GM18507 (cell line): ENCODE results near the gene DDX20.

Source experiments
- DNase-seq: peaks from one replicate; pipeline ENCODE4 v3.0.0; 2011; ENCODE audit warnings: low read depth; ENCODE audit not compliant: insufficient read length; ENCODE audit errors: extremely low spot score
- FAIRE-seq: peaks from 2 replicates; lab custom pipeline; 2011; peaks lifted over from hg19 to GRCh38; lab: Jason Lieb, UNC

Gene DDX20, protein sequence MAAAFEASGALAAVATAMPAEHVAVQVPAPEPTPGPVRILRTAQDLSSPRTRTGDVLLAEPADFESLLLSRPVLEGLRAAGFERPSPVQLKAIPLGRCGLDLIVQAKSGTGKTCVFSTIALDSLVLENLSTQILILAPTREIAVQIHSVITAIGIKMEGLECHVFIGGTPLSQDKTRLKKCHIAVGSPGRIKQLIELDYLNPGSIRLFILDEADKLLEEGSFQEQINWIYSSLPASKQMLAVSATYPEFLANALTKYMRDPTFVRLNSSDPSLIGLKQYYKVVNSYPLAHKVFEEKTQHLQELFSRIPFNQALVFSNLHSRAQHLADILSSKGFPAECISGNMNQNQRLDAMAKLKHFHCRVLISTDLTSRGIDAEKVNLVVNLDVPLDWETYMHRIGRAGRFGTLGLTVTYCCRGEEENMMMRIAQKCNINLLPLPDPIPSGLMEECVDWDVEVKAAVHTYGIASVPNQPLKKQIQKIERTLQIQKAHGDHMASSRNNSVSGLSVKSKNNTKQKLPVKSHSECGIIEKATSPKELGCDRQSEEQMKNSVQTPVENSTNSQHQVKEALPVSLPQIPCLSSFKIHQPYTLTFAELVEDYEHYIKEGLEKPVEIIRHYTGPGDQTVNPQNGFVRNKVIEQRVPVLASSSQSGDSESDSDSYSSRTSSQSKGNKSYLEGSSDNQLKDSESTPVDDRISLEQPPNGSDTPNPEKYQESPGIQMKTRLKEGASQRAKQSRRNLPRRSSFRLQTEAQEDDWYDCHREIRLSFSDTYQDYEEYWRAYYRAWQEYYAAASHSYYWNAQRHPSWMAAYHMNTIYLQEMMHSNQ

DNA sequence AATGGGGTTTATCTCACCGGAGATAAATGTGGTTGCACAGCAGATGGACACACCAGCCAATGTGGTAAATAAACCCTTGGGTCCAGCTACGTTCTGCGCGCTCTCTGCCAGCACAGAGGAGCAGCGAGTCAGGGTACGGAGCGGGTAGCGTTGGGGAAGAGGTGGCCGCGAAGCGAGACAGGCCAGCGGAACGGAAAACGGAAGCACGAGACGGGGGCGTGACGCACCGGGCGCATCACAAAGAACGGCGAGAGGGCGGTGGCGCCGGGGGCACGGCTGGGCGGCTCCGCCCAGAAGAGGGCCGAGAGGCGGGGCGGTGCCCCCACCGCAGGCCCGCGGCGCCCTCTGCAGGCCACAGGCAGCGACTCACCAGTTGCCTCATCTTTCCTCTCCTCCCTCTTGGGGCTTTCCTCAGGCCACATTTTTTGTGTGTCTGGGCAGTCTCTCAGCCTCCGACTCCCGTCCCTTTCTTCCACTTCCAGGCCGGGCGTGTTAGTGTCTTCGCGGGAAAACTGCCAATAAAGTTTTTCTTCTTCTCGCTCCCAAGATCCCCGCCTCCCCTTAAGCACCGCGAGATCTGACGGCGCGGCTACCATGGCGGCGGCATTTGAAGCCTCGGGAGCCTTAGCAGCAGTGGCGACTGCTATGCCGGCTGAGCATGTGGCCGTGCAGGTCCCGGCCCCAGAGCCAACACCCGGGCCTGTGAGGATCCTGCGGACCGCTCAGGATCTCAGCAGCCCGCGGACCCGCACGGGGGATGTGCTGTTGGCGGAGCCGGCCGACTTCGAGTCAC lies at the start of gene DDX20:
Gene DDX20, plus strand, starts transcription at position 571 of the 793 bp plus-strand sequence. Its CDS starts 24 bp downstream, at position 595.
- FAIRE-seq (peak; percentile 95), DNase-seq (peak; percentile 93)

GRCh38 chr1:111706921-111707320 lies 48.8 kb upstream of the DDX20 start:
- no peak for FAIRE-seq

GRCh38 chr1:111707906-111708305 lies 47.8 kb upstream of the DDX20 start:
- DNase-seq (no peak), FAIRE-seq (peak; percentile 45)

More at GRCh38 chr1:111706921-111707320, 48.8 kb upstream of the DDX20 start:
- no peak for DNase-seq

DNA sequence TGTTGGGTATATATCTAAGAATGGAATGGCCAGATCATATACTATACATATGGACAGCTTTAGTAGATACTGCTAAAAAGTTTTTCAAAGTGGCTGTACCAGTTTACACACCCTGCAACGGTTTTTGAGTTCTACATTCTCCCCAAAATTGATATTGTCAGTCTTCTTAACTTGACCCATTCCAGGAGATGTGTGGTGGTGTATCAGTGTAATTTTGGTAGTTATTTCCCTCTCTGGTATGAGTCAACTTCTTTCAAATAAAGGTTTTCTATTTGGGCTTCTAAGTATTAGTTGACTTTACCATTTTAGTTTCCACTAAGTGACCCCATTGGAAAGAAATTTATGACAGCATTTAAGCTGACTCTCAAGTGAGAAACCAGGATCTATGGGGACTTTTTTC lies 45.7 kb upstream of the DDX20 start:
- no peak for DNase-seq
- FAIRE-seq, result no peak

DNA sequence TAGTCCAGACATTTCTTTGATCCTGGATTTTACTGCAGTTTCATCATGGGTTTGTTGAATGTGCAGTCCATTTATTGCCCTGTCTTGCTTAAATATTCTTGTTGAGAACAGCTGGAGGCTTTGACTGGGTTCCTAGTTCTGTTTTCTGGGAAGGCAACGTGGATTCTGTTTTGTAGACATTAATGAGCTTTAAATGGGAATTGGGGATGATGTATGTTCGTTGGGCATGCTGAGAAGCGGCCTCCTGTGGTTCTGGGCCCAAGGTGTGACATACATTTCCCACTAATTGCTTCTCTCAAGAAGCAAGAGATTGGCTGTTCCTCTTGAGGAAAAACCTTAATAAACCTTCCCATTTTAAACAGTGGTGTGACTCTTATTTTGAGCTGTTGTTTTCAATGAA lies 39.4 kb upstream of the DDX20 start:
- FAIRE-seq (no peak), DNase-seq (no peak)

GRCh38 chr1:111717450-111717849 lies 38.3 kb upstream of the DDX20 start:
- DNase-seq, result no peak
- FAIRE-seq, result no peak

GRCh38 chr1:111719135-111719534 lies 36.6 kb upstream of the DDX20 start:
- DNase-seq (no peak), FAIRE-seq (no peak)

DNA sequence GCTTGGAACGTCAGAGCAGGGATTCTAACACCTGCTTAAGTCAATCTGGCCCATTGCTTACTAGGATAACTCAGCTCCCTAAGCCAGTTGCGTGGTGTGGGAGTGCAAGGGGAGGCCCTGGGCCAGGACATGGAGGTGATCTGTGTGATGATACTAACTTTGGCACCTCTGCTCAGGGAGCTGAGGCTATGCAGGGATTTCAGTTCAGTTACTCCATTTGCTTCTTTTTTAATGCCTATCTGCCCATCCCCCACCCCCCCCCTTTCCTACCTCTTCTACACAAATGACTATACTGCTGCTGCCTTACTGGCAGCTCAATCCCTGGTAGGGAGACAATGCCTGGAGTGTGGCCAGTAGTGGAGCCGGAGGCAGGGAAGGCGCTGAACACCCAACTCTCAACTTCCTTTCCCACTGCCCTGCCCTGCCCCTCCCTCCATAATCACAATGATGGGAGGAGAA lies 36.0 kb upstream of the DDX20 start:
- DNase-seq, result no peak
- no peak for FAIRE-seq

- no peak for DNase-seq
- FAIRE-seq, result no peak
These were observed 35.3 kb upstream of the DDX20 start for GRCh38 chr1:111720274-111720976.

GRCh38 chr1:111720977-111721786 lies 34.5 kb upstream of the DDX20 start:
- no peak for DNase-seq
- no peak for FAIRE-seq

DNA sequence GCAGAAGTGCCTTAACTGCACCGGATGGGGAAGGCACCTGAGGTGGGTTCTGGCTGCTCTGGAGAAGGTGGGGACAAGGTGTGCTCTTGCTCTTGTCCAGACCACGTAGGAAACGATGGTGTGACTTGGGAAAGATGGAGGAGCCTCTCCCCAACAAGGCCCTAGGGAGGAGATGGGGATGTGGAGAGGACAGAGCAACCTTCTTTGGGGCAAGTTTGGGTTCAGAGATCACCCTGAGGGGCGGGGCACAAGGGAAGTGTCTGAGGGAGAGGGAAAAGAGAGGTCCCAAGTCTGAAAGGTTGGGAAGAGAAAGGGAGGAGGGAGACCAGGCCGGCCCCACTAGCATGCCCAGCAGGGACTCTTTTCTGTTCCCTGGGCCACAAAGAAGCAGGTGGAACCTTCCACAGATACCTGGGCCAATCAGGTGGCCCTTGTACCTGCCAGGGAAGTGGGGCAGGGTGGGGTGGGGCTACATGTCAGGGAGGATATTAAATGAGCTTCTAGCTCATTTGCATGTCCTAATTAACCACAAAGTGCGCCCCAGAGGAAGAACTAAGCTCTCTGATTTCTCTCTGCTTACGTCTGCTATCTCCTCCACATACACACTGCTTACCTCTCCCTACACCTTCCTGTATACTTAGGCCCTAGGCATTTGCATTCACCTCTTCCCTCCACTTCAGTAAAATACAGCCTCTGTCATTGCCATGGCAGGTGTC lies 32.5 kb upstream of the DDX20 start:
- FAIRE-seq (no peak), DNase-seq (no peak)

- DNase-seq (no peak), FAIRE-seq (no peak)
These were observed 31.8 kb upstream of the DDX20 start for GRCh38 chr1:111723871-111724270.

- DNase-seq, result no peak
- no peak for FAIRE-seq
These were observed 30.5 kb upstream of the DDX20 start for GRCh38 chr1:111725192-111725591.

GRCh38 chr1:111727056-111727455 lies 28.6 kb upstream of the DDX20 start:
- no peak for FAIRE-seq
- no peak for DNase-seq

DNA sequence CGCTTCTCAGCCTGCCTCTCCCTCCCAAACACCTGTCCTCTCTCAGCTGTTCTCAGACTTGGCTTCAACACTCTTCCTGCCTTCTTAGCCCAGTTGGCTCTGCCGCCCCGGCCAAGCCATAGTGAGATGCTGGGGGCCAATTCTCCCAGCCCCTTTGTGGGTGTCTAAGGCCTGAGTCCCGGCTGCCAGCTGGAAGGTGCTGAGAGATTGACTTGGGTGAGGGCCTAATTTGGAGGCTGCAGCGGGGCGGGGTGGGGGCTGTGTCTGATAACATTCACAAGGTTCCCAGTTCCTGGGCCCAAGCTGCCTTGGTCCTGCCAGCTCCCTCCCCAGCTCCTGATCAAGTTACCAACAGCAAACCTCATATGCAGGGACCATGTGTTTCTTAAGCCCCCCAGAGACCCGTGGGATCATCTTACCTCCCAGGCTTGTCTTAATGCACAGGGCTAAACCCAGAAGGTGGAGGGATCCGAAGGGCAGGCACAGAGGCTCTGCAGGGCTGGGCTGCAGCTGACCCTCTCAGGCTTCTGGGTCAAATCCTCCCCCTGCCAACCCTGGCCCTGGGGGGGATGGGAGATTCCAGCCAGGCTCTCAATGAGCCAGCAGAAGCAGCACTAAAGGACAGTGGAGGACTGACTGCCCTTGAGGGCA lies 26.3 kb upstream of the DDX20 start:
- DNase-seq (no peak), FAIRE-seq (no peak)

- DNase-seq (no peak), FAIRE-seq (no peak)
These were observed 25.6 kb upstream of the DDX20 start for GRCh38 chr1:111729946-111730681.

DNA sequence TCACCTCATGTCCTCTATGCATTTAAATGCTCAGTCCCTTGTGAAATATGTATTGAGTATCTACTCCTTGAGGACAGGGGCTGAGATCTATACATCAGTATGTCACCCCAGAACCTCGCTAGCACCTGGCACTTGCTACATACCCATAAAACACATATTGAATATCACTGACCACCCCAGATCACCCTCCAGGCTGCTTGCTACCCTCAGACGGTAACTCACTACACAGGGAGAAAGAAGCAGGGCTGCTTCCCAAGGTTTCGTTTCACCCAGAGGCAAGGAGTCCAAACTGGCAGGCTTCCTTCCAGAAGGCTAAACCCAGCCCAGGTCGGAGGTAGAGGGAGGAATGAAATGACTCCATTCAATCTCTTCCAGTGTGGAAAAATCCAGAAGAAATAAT lies 25.0 kb upstream of the DDX20 start:
- FAIRE-seq, result no peak

More for the DNA sequence above, 25.0 kb upstream of the DDX20 start:
- no peak for DNase-seq
